H1 (cell line): ENCODE data around the gene HLA-G. TPM values are rescaled to one million over a fixed set of nuclear protein-coding genes. Genes with fewer than 3 reads are reported as not detected.

Source experiments
- CTCF ChIA-PET: fragments of 300-600 bp; sonication (Branson Sonifier 250); formaldehyde crosslinking; loops from one replicate; lab custom pipeline; 2021; ENCODE audit not compliant: partially characterized antibody; lab: Charles Lee
- POLR2A ChIA-PET: fragments of 300-600 bp; sonication (Branson Sonifier 250); formaldehyde crosslinking; loops from one replicate; lab custom pipeline; 2021; ENCODE audit warnings: inconsistent platforms; ENCODE audit not compliant: partially characterized antibody; lab: Charles Lee
- DNase-seq, 2 experiments: peaks; one replicate each; pipeline versions ENCODE4 v3.0.0 to v3.0.0-alpha.2; 2010 to 2022; ENCODE audit warnings: low spot score in 2 of 2, low read depth in 1 of 2, mixed read lengths in 1 of 2
- FAIRE-seq: peaks from 2 replicates; lab custom pipeline; 2011; peaks lifted over from hg19 to GRCh38; lab: Jason Lieb, UNC
- H2AFZ ChIP-seq: 2 replicates; pipeline ENCODE4 v1.8.1; 2012; ENCODE audit warnings: low read length, inconsistent platforms
- H2AK5ac ChIP-seq: 2 replicates; pipeline ENCODE4 v1.6.1; 2013; ENCODE audit warnings: low read depth, low read length
- H2BK120ac ChIP-seq: replicated peaks from 2 replicates; pipeline ENCODE3; 2013; ENCODE audit warnings: low read depth, low read length, inconsistent platforms
- H2BK12ac ChIP-seq: 2 replicates; pipeline ENCODE4 v1.6.1; 2013; ENCODE audit warnings: low read depth, low read length
- H2BK15ac ChIP-seq: 2 replicates; pipeline ENCODE4 v1.6.1; 2013; ENCODE audit warnings: low read length
- H2BK20ac ChIP-seq: 2 replicates; pipeline ENCODE4 v1.6.1; 2013; ENCODE audit warnings: low read length
- H2BK5ac ChIP-seq: 2 replicates; pipeline ENCODE4 v1.6.1; 2013; ENCODE audit warnings: low read depth, low read length
- H3K14ac ChIP-seq: 2 replicates; pipeline ENCODE4 v1.6.1; 2013; ENCODE audit warnings: inconsistent platforms; ENCODE audit not compliant: insufficient read length
- H3K18ac ChIP-seq: 2 replicates; pipeline ENCODE4 v1.6.1; 2013; ENCODE audit warnings: low read length; ENCODE audit errors: extremely low read depth
- H3K23ac ChIP-seq: 2 replicates; pipeline ENCODE4 v1.6.1; 2013; ENCODE audit warnings: inconsistent platforms; ENCODE audit not compliant: insufficient read length
- H3K23me2 ChIP-seq: 2 replicates; pipeline ENCODE4 v1.6.1; 2013; ENCODE audit warnings: low read depth, low read length
- H3K27ac ChIP-seq: 2 replicates; pipeline ENCODE4 v1.6.1; 2011; ENCODE audit warnings: low read depth, low read length, inconsistent platforms
- H3K27me3 ChIP-seq, 4 experiments: replicated peaks in 1 of 4; 1 replicate in 1 of 4; 2 replicates in 3 of 4; pipeline versions ENCODE4 v1.6.1 to v1.8.1; 2011 to 2013; ENCODE audit warnings: low read length in 3 of 4, mild to moderate bottlenecking in 3 of 4, inconsistent platforms in 2 of 4, mixed read lengths in 2 of 4, moderate library complexity in 1 of 4; ENCODE audit not compliant: control insufficient read depth in 3 of 4, insufficient read depth in 3 of 4; ENCODE audit errors: extremely low read depth in 1 of 4
- H3K36me3 ChIP-seq, 4 experiments: 2 replicates each; pipeline versions ENCODE4 v1.6.1 to v1.8.1; 2011 to 2013; ENCODE audit warnings: mild to moderate bottlenecking in 4 of 4, low read length in 3 of 4, moderate library complexity in 2 of 4, control low read depth in 1 of 4, inconsistent platforms in 1 of 4; ENCODE audit not compliant: insufficient read depth in 4 of 4, control insufficient read depth in 2 of 4
- H3K4ac ChIP-seq: replicated peaks from 2 replicates; pipeline ENCODE3; 2013; ENCODE audit warnings: low read length, low read depth, mixed read lengths, inconsistent platforms; ENCODE audit not compliant: insufficient read length
- H3K4me1 ChIP-seq, 4 experiments: replicated peaks in 1 of 4; 1 replicate in 1 of 4; 2 replicates in 3 of 4; pipeline versions ENCODE4 v1.6.1 to v1.8.1; 2011 to 2013; ENCODE audit warnings: low read length in 3 of 4, inconsistent platforms in 2 of 4, mixed read lengths in 1 of 4; ENCODE audit not compliant: insufficient read depth in 4 of 4, control insufficient read depth in 3 of 4
- H3K4me2 ChIP-seq, 2 experiments: 2 replicates each; pipeline versions ENCODE4 v1.6.1 to v1.8.1; 2011 to 2013; ENCODE audit warnings: low read depth in 2 of 2, low read length in 2 of 2, control low read depth in 1 of 2, inconsistent platforms in 1 of 2, mild to moderate bottlenecking in 1 of 2; ENCODE audit not compliant: insufficient read depth in 1 of 2
- H3K4me3 ChIP-seq, 4 experiments: fragments of 200-600, 300-600 bp in 1 of 4; sonication (generic), shearing (Covaris generic), sonication (Bioruptor Twin) in 1 of 4; 2 replicates each; pipeline versions ENCODE4 v1.5.1 to v1.8.1; 2011 to 2016; ENCODE audit warnings: low read length in 4 of 4, low read depth in 3 of 4, control low read depth in 2 of 4, inconsistent platforms in 2 of 4, mild to moderate bottlenecking in 2 of 4, mixed read lengths in 1 of 4, moderate library complexity in 1 of 4; ENCODE audit not compliant: insufficient read depth in 2 of 4; ENCODE audit errors: extremely low read depth in 1 of 4
- H3K56ac ChIP-seq: replicated peaks from 2 replicates; pipeline ENCODE3; 2013; ENCODE audit warnings: low read depth, mild to moderate bottlenecking, mixed read lengths, low read length, inconsistent platforms; ENCODE audit not compliant: insufficient read length
- H3K79me1 ChIP-seq: 2 replicates; pipeline ENCODE4 v1.6.1; 2013; ENCODE audit warnings: low read depth, low read length, control low read depth
- H3K79me2 ChIP-seq, 2 experiments: 2 replicates each; pipeline versions ENCODE4 v1.6.1 to v1.8.1; 2012 to 2013; ENCODE audit warnings: low read length in 2 of 2, mild to moderate bottlenecking in 2 of 2, inconsistent platforms in 1 of 2; ENCODE audit not compliant: insufficient read depth in 2 of 2, control insufficient read depth in 1 of 2
- H3K9ac ChIP-seq, 4 experiments: replicated peaks in 1 of 4; 1 replicate in 1 of 4; 2 replicates in 3 of 4; pipeline versions ENCODE4 v1.6.1 to v1.8.1; 2011 to 2013; ENCODE audit warnings: low read depth in 3 of 4, low read length in 3 of 4, control low read depth in 2 of 4, mild to moderate bottlenecking in 2 of 4, moderate library complexity in 2 of 4, inconsistent platforms in 1 of 4; ENCODE audit errors: extremely low read depth in 1 of 4
- H3K9me3 ChIP-seq, 2 experiments: 2 replicates each; pipeline versions ENCODE4 v1.6.1 to v1.8.1; 2012 to 2013; ENCODE audit warnings: mild to moderate bottlenecking in 2 of 2, moderate library complexity in 2 of 2, control low read depth in 1 of 2, inconsistent platforms in 1 of 2, low read depth in 1 of 2, low read length in 1 of 2, mixed read lengths in 1 of 2; ENCODE audit not compliant: insufficient read depth in 2 of 2
- H4K20me1 ChIP-seq, 2 experiments: replicated peaks in 1 of 2; 2 replicates each; pipeline versions ENCODE3 to v1.8.1; 2011 to 2013; ENCODE audit warnings: inconsistent platforms in 2 of 2, low read length in 2 of 2, mild to moderate bottlenecking in 1 of 2; ENCODE audit not compliant: insufficient read depth in 2 of 2, control insufficient read depth in 1 of 2
- H4K5ac ChIP-seq: 2 replicates; pipeline ENCODE4 v1.6.1; 2013; ENCODE audit warnings: low read length, low read depth, mixed read lengths, inconsistent platforms; ENCODE audit not compliant: insufficient read length
- H4K8ac ChIP-seq: 2 replicates; pipeline ENCODE4 v1.8.0; 2013; ENCODE audit warnings: mild to moderate bottlenecking, moderate library complexity, low read length, inconsistent platforms; ENCODE audit not compliant: insufficient read depth; ENCODE audit errors: extremely low read depth
- H4K91ac ChIP-seq: replicated peaks from 2 replicates; pipeline ENCODE3; 2013; ENCODE audit warnings: low read length, mixed read lengths, inconsistent platforms; ENCODE audit not compliant: insufficient read length
- CBX8 ChIP-seq: fragments of 300-800, 300-1000 bp; sonication (generic); IDR thresholded peaks from 2 replicates; pipeline ENCODE4 v1.7.1; 2016; ENCODE audit warnings: low read depth, low read length, borderline replicate concordance
- EP300 ChIP-seq, 2 experiments: IDR thresholded peaks; 1 replicate in 1 of 2; 2 replicates in 1 of 2; pipeline ENCODE4 v1.6.1; 2011 to 2012; ENCODE audit warnings: low read depth in 2 of 2, low read length in 2 of 2, mild to moderate bottlenecking in 2 of 2, borderline replicate concordance in 1 of 2, inconsistent platforms in 1 of 2, moderate library complexity in 1 of 2
- FOSL1 ChIP-seq: IDR thresholded peaks from 2 replicates; pipeline ENCODE4 v1.6.1; 2011; ENCODE audit warnings: mild to moderate bottlenecking, low read depth, low read length, moderate library complexity; ENCODE audit not compliant: insufficient read depth
- GTF2F1 ChIP-seq: IDR thresholded peaks from 2 replicates; pipeline ENCODE4 v1.6.1; 2012; ENCODE audit warnings: low read depth, low read length, improper control_type of control experiment, borderline replicate concordance
- whole genome bisulfite sequencing, 2 experiments: shearing (Covaris generic) in 1 of 2; methylation state at CpG; one replicate each; pipeline versions ENCODE4 v1.1.6 to v1.1.7; 2013 to 2015; ENCODE audit warnings: low lambda C conversion rate in 2 of 2, mixed read lengths in 2 of 2, inconsistent platforms in 1 of 2, low coverage in 1 of 2, missing lambda C conversion rate in 1 of 2; ENCODE audit not compliant: insufficient replicate concordance in 2 of 2, insufficient coverage in 1 of 2, insufficient read length in 1 of 2; ENCODE audit errors: extremely low coverage in 1 of 2, missing lambda C conversion rate in 1 of 2; 5-methylcytosine and 5-hydroxymethylcytosine counted together
- polyA plus RNA-seq, 7 experiments: library from polyadenylated mRNA; depleted of rRNA in 3 of 7; stranded (reverse) in 5 of 7; unstranded in 2 of 7; fragments of >200 nt in 5 of 7; fragments of 200-250 nt in 2 of 7; gene quantifications; 1 replicate in 5 of 7; 2 replicates in 1 of 7; 4 replicates in 1 of 7; pipeline versions ENCODE4 v1.2.1 to v1.2.3, GENCODE V29; 2011 to 2013; ENCODE audit warnings: missing spikeins in 2 of 7, mixed read lengths in 2 of 7
- total RNA-seq: library from RNA; stranded (reverse); fragmentation: NEBNext Ultra II Directional; extraction: Animal tissue kit (Norgen Biotek cat#: 25700); gene quantifications from 2 replicates; pipeline ENCODE4 v1.2.1, GENCODE V29; 2021
- TF ChIP-seq, protein P1 (sequence below): IDR thresholded peaks from 2 replicates; pipeline ENCODE4 v1.6.1; 2011; ENCODE audit warnings: low read length, improper control_type of control experiment
- TF ChIP-seq, protein P2 (sequence below): IDR thresholded peaks from 2 replicates; pipeline ENCODE4 v1.6.1; 2011; ENCODE audit warnings: low read depth, mild to moderate bottlenecking, low read length; ENCODE audit not compliant: insufficient read depth
- TF ChIP-seq, protein P3 (sequence below): IDR thresholded peaks from 2 replicates; pipeline ENCODE4 v1.6.1; 2012; ENCODE audit warnings: low read length, inconsistent platforms

Gene HLA-G
- total and polyA plus RNA-seq, 2 of the 8 experiments (the other 6 are each of a cell fraction or from before 2014, with no cell fraction given): 3.2 to 4.8 TPM

DNA sequence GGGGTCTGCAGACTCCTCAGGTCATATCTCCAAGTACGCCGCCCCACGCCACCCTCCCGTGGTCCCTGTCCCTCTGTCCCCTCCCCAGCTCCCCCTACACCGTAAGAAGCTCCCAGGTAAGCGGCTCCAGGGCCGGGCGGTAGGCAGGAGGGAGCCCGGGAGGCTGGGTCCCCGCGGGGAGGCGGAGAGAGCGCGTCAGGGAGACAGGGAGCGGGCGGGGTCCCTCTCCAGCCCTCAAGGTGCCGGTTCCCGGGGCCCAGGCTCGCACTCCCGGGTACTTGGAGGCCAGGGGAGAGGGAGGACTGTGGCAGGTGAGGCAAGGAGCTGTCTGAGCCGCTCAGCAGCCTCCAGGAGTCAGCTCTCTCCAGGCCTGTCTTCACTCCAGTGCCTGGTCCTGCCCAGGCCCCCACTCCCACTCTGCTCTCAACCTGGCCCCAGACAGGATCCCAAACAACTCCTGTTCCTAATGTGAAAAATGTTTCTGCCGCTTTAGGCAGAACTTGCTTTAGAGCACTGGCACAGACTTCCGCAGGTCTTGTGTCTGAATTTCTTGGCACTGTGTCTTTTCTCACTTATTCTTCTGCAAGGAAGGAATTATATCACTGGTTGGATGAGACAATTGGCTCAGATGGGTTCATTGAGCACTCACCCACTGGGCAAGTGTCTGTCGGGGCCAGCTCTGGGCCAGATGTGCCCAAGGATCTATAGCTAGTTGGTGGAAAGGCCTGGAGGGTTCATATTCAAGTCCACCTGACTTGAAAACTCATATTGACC lies 36.6 kb downstream of the HLA-G start:
- Histone ChIP-seq H3K14ac (no peak overlapping the region), H3K4me2 (peak overlapping the region in 1 of 2 experiments; percentile 35; a peak in 1 of 4 replicates), H3K27ac (no peak overlapping the region), H2BK120ac (no peak overlapping the region), H4K91ac (no peak overlapping the region), H3K79me2 (no peaks in the 10 kb centered on the region), H2BK12ac (no peak overlapping the region), H3K9ac (no peak overlapping the region), H2BK20ac (no peak overlapping the region), H4K5ac (no peak overlapping the region), H3K9me3 (no peaks in the 10 kb centered on the region), H3K4me3 (peak overlapping the region in 2 of 4 experiments; percentile 17 to 27; a peak in 1 of 8 replicates), H3K36me3 (no peaks in the 10 kb centered on the region), H4K8ac (peak overlapping the region; percentile 28; the same call in 1 of the 2 replicates), H3K27me3 (peaks cover 0 to 8% (median 0%) of the 10 kb centered on the region in 4 experiments; a peak in 3 of 7 replicates), H2AK5ac (no peak overlapping the region), H3K56ac (no peak overlapping the region), H3K18ac (no peak overlapping the region; the same call in 1 of the 2 replicates), H2AFZ (no peak overlapping the region), H3K23ac (no peak overlapping the region), H2BK15ac (no peak overlapping the region), H4K20me1 (peaks cover 0 to 2% of the 10 kb centered on the region in 2 experiments), H3K4ac (no peak overlapping the region), H3K79me1 (no peaks in the 10 kb centered on the region), H3K4me1 (no peaks in the 10 kb centered on the region), H3K23me2 (no peaks in the 10 kb centered on the region; the same call in 1 of the 2 replicates), H2BK5ac (no peak overlapping the region)
- ChIA-PET POLR2A (interaction anchor here (0.8 kb wide), 1 partner anchor 101 kb away, joined by 3 read pairs; no protein-coding TSS in a partner anchor), CTCF (interaction anchor here (0.9 to 1.8 kb wide), 5 partner anchors 12 to 150 kb away, joined by 3 to 5 read pairs (median 3); no protein-coding TSS in a partner anchor)
- FAIRE-seq: peak; percentile 36
- WGBS, 2 experiments: 37% methylated on average over 18 of the region's 24 CpGs; no CpG with 5 or more reads in 1 of the 2 experiments
- DNase-seq: no peak
- no peak for TF ChIP-seq FOSL1
- no peak for TF ChIP-seq EP300 (IDR thresholded peaks at IDR 0.05; ENCODE audit: borderline replicate concordance in 1 of 2, low read depth in 2 of 2, low read length in 2 of 2)
- TF ChIP-seq, protein P1, sequence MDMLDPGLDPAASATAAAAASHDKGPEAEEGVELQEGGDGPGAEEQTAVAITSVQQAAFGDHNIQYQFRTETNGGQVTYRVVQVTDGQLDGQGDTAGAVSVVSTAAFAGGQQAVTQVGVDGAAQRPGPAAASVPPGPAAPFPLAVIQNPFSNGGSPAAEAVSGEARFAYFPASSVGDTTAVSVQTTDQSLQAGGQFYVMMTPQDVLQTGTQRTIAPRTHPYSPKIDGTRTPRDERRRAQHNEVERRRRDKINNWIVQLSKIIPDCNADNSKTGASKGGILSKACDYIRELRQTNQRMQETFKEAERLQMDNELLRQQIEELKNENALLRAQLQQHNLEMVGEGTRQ: no peak
- no peak for TF ChIP-seq GTF2F1
- no peak for TF ChIP-seq CBX8
- TF ChIP-seq, protein P2, sequence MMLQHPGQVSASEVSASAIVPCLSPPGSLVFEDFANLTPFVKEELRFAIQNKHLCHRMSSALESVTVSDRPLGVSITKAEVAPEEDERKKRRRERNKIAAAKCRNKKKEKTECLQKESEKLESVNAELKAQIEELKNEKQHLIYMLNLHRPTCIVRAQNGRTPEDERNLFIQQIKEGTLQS: no peak
- TF ChIP-seq, protein P3, sequence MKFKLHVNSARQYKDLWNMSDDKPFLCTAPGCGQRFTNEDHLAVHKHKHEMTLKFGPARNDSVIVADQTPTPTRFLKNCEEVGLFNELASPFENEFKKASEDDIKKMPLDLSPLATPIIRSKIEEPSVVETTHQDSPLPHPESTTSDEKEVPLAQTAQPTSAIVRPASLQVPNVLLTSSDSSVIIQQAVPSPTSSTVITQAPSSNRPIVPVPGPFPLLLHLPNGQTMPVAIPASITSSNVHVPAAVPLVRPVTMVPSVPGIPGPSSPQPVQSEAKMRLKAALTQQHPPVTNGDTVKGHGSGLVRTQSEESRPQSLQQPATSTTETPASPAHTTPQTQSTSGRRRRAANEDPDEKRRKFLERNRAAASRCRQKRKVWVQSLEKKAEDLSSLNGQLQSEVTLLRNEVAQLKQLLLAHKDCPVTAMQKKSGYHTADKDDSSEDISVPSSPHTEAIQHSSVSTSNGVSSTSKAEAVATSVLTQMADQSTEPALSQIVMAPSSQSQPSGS: no peak
